WTC11 (cell line): Measurements from ENCODE around the gene RFC5. TPM values are rescaled to one million over a fixed set of nuclear protein-coding genes. Genes with fewer than 3 reads are reported as not detected.

Experiments
- ATAC-seq: fragments of 200-7000 bp; cut with Tn5 transposase; 2 replicates; pipeline ENCODE4 v1.10.0; 2021; ENCODE audit warnings: mild to moderate bottlenecking, moderate library complexity
- CTCF ChIA-PET: fragments of 300-600 bp; sonication (Branson Sonifier 250); formaldehyde crosslinking; loops from one replicate; lab custom pipeline; 2021; ENCODE audit warnings: antibody characterized with exemption; lab: Charles Lee
- POLR2A ChIA-PET: fragments of 350-600 bp; sonication (Branson Sonifier 250); formaldehyde crosslinking; loops from one replicate; lab custom pipeline; 2021; ENCODE audit warnings: antibody characterized with exemption; lab: Charles Lee
- DNase-seq: peaks from one replicate; pipeline ENCODE4 v3.0.0; 2021; ENCODE audit warnings: low spot score
- H3K27ac Mint-ChIP-seq: 2 replicates; pipeline ENCODE4 v1.8.0; 2021; ENCODE audit warnings: mixed read lengths
- H3K27me3 Mint-ChIP-seq: 2 replicates; pipeline ENCODE4 v1.8.0; 2021; ENCODE audit warnings: low read depth, mild to moderate bottlenecking, moderate library complexity, mixed read lengths
- H3K36me3 Mint-ChIP-seq: 2 replicates; pipeline ENCODE4 v1.8.0; 2021; ENCODE audit warnings: mixed read lengths
- H3K4me1 Mint-ChIP-seq: 2 replicates; pipeline ENCODE4 v1.8.0; 2022; ENCODE audit warnings: mixed read lengths
- H3K4me3 Mint-ChIP-seq: 2 replicates; pipeline ENCODE4 v1.8.0; 2021; ENCODE audit warnings: mild to moderate bottlenecking, moderate library complexity, mixed read lengths
- H3K9me3 Mint-ChIP-seq: 2 replicates; pipeline ENCODE4 v1.8.0; 2021; ENCODE audit warnings: mixed read lengths
- AFF4 ChIP-seq: sonication (generic); formaldehyde crosslinking; IDR thresholded peaks from 2 replicates; pipeline ENCODE4 v1.8.1; 2023; ENCODE audit warnings: mild to moderate bottlenecking, missing genetic modification reagents, borderline replicate concordance
- ATF3 ChIP-seq: sonication (generic); formaldehyde crosslinking; conservative IDR thresholded peaks from 2 replicates; pipeline ENCODE4 v1.8.1; 2022; ENCODE audit warnings: mild to moderate bottlenecking, missing genetic modification reagents
- CBFB ChIP-seq: sonication (generic); formaldehyde crosslinking; IDR thresholded peaks from 2 replicates; pipeline ENCODE4 v1.8.1; 2022; ENCODE audit warnings: mild to moderate bottlenecking, low read depth, missing genetic modification reagents
- CREB1 ChIP-seq: sonication (generic); formaldehyde crosslinking; IDR thresholded peaks from 2 replicates; pipeline ENCODE4 v1.8.0; 2023; ENCODE audit warnings: mild to moderate bottlenecking, missing genetic modification reagents
- FOXP1 ChIP-seq: sonication (generic); formaldehyde crosslinking; IDR thresholded peaks from 2 replicates; pipeline ENCODE4 v1.8.0; 2022; ENCODE audit warnings: missing genetic modification reagents, mild to moderate bottlenecking, moderate library complexity, borderline replicate concordance
- HMGXB4 ChIP-seq: sonication (generic); formaldehyde crosslinking; IDR thresholded peaks from 2 replicates; pipeline ENCODE4 v1.8.1; 2023; ENCODE audit warnings: mild to moderate bottlenecking, moderate library complexity, missing genetic modification reagents
- IRF2 ChIP-seq: sonication (generic); formaldehyde crosslinking; IDR thresholded peaks from 2 replicates; pipeline ENCODE4 v1.8.0; 2022; ENCODE audit warnings: low read depth, missing genetic modification reagents, borderline replicate concordance
- MAX ChIP-seq: sonication (generic); formaldehyde crosslinking; IDR thresholded peaks from 2 replicates; pipeline ENCODE4 v1.8.0; 2022; ENCODE audit warnings: mild to moderate bottlenecking, missing genetic modification reagents
- MLX ChIP-seq: sonication (generic); formaldehyde crosslinking; IDR thresholded peaks from 2 replicates; pipeline ENCODE4 v1.8.1; 2023; ENCODE audit warnings: mild to moderate bottlenecking, missing genetic modification reagents, moderate library complexity
- MXD4 ChIP-seq: fragments of 250-450 bp; sonication (Bioruptor Pico); IDR thresholded peaks from 2 replicates; pipeline ENCODE4 v1.8.0; 2021; ENCODE audit warnings: mild to moderate bottlenecking, moderate library complexity, borderline replicate concordance
- NR1H2 ChIP-seq: sonication (generic); formaldehyde crosslinking; IDR thresholded peaks from 2 replicates; pipeline ENCODE4 v1.9.0; 2021; ENCODE audit warnings: mild to moderate bottlenecking, moderate library complexity, missing genetic modification reagents
- NR2C2 ChIP-seq: sonication (generic); formaldehyde crosslinking; IDR thresholded peaks from 2 replicates; pipeline ENCODE4 v1.8.0; 2022; ENCODE audit warnings: mild to moderate bottlenecking, missing genetic modification reagents
- RELA ChIP-seq: sonication (generic); formaldehyde crosslinking; IDR thresholded peaks from 2 replicates; pipeline ENCODE4 v1.8.1; 2022; ENCODE audit warnings: missing genetic modification reagents, mild to moderate bottlenecking, borderline replicate concordance
- TEAD1 ChIP-seq: sonication (generic); formaldehyde crosslinking; IDR thresholded peaks from 2 replicates; pipeline ENCODE4 v1.8.0; 2022; ENCODE audit warnings: mild to moderate bottlenecking, missing genetic modification reagents
- ZNF425 ChIP-seq: fragments of 250-450 bp; sonication (Bioruptor Pico); conservative IDR thresholded peaks from 2 replicates; pipeline ENCODE4 v1.9.0; 2021; ENCODE audit warnings: mild to moderate bottlenecking
- ZNF512 ChIP-seq: sonication (generic); formaldehyde crosslinking; IDR thresholded peaks from 2 replicates; pipeline ENCODE4 v1.8.1; 2022; ENCODE audit warnings: missing genetic modification reagents, borderline replicate concordance
- ZNF532 ChIP-seq: fragments of 250-450 bp; sonication (Bioruptor Pico); IDR thresholded peaks from 2 replicates; pipeline ENCODE4 v1.9.0; 2021; ENCODE audit warnings: mild to moderate bottlenecking, borderline replicate concordance
- ZSCAN18 ChIP-seq: fragments of 250-450 bp; sonication (Bioruptor Pico); IDR thresholded peaks from 2 replicates; pipeline ENCODE4 v2.1.2; 2022; ENCODE audit warnings: mild to moderate bottlenecking, moderate library complexity
- total RNA-seq: library from RNA; stranded (reverse); gene quantifications from 3 replicates; pipeline ENCODE4 v1.2.3, GENCODE V29; 2021

The RFC5 gene
- total RNA-seq, 1 experiment from 2014 or later = 35.2 TPM

GRCh38 chr12:117972301-117972700 is 44.2 kb upstream of the RFC5 start:
- Mint-ChIP-seq H3K4me3 (no peak overlapping the region), H3K36me3 (peaks cover 15% of the 10 kb centered on the region)
- TF ChIP-seq MXD4 (CRISPR knock-in tag) (no peak), NR1H2 (CRISPR knock-in tag) (no peak), MLX (no peak), ATF3 (CRISPR knock-in tag) (no peak), ZSCAN18 (CRISPR knock-in tag) (no peak), RELA (CRISPR knock-in tag) (no peak), TEAD1 (CRISPR knock-in tag) (no peak), ZNF532 (CRISPR knock-in tag) (no peak)
- TF ChIP-seq, all 79 proteins: peak for 0
- ATAC-seq (no peak), DNase-seq (no peak)
- no peak overlapping the region for H3K27ac Mint-ChIP-seq
- peaks cover 27% of the 10 kb centered on the region for H3K9me3 Mint-ChIP-seq
- H3K4me1 Mint-ChIP-seq = peaks cover 6% of the 10 kb centered on the region
- POLR2A ChIA-PET = no interaction called here
- CTCF ChIA-PET = no interaction called here
- H3K27me3 Mint-ChIP-seq = peaks cover 20% of the 10 kb centered on the region

- H3K9me3 Mint-ChIP-seq = peaks cover 30% of the 10 kb centered on the region
- peaks cover 15% of the 10 kb centered on the region for H3K36me3 Mint-ChIP-seq
- DNase-seq (no peak), ATAC-seq (no peak)
- no peaks in the 10 kb centered on the region for H3K4me1 Mint-ChIP-seq
- no peak overlapping the region for H3K4me3 Mint-ChIP-seq
- CTCF ChIA-PET = no interaction called here
- H3K27me3 Mint-ChIP-seq = peaks cover 20% of the 10 kb centered on the region
- H3K27ac Mint-ChIP-seq = no peak overlapping the region
- POLR2A ChIA-PET = no interaction called here
- TF ChIP-seq ZNF425 (CRISPR knock-in tag) (no peak), FOXP1 (CRISPR knock-in tag) (no peak), MAX (CRISPR knock-in tag) (no peak), CBFB (CRISPR knock-in tag) (no peak), ZNF512 (CRISPR knock-in tag) (no peak), HMGXB4 (no peak), CREB1 (CRISPR knock-in tag) (no peak), NR2C2 (CRISPR knock-in tag) (no peak), AFF4 (CRISPR knock-in tag) (no peak), IRF2 (CRISPR knock-in tag) (no peak)
Measured at GRCh38 chr12:117975006-117975405, 41.5 kb upstream of the RFC5 start.
